Esophagus squamous epithelium (tissue), 4 donors: ENCODE results near the gene SLC13A1.

Experiments
- POLR2A ChIP-seq, 4 donors: fragments of 450-650 bp; IDR thresholded peaks; one replicate each; pipeline ENCODE4 v1.6.1; 2017; ENCODE audit warnings: antibody characterized with exemption in 4 of 4, mild to moderate bottlenecking in 4 of 4, moderate library complexity in 3 of 4
- TF ChIP-seq, protein P1 (sequence below), 6 experiments: fragments of 450-650 bp in 4 of 6; fragments of 200-600 bp in 2 of 6; sonication (generic) in 2 of 6; IDR thresholded peaks; one replicate each; pipeline ENCODE4 v1.5.1; 2016 to 2019; ENCODE audit warnings: antibody characterized with exemption in 6 of 6, mild to moderate bottlenecking in 4 of 6, moderate library complexity in 4 of 6

DNA sequence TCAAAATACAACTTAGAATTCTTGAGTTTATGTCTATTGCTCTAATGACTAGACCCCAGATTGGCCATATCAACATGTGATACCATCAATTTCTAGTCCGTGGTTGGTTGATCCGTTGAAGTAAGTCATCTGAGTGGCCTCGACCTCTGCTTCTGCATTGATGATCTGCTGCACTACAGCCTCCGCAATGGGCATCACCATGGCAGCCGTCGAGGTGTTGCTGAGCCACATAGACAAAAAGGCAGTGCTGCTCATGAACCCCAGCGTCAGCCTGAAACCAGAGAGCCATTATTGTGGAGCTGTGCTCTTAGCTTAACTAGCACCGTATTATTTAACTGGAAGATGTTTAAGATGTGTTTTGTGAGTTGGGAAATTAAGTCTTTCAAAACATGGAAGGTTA is 30.7 kb downstream of the SLC13A1 start:
- TF ChIP-seq, protein P1, sequence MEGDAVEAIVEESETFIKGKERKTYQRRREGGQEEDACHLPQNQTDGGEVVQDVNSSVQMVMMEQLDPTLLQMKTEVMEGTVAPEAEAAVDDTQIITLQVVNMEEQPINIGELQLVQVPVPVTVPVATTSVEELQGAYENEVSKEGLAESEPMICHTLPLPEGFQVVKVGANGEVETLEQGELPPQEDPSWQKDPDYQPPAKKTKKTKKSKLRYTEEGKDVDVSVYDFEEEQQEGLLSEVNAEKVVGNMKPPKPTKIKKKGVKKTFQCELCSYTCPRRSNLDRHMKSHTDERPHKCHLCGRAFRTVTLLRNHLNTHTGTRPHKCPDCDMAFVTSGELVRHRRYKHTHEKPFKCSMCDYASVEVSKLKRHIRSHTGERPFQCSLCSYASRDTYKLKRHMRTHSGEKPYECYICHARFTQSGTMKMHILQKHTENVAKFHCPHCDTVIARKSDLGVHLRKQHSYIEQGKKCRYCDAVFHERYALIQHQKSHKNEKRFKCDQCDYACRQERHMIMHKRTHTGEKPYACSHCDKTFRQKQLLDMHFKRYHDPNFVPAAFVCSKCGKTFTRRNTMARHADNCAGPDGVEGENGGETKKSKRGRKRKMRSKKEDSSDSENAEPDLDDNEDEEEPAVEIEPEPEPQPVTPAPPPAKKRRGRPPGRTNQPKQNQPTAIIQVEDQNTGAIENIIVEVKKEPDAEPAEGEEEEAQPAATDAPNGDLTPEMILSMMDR (IDR thresholded peaks at IDR 0.05), result no peak
- TF ChIP-seq POLR2A (IDR thresholded peaks at IDR 0.05), result no peak
